ENCODE data around the gene AKR1A1.

The AKR1A1 gene

GRCh38 chr1:45615885-45616284, 65.3 kb downstream of the AKR1A1 start:
- Histone ChIP-seq H3K9ac (ENCODE audit: low read length) (no peak overlapping the region), H3K27me3 (ENCODE audit: low read length) (no peaks in the 10 kb centered on the region), H3K79me2 (ENCODE audit: insufficient read depth, low read length) (no peaks in the 10 kb centered on the region; the same call in 1 of the 2 replicates), H3K27ac (ENCODE audit: low read depth, low read length) (no peak overlapping the region), H3K9me2 (replicated peaks; ENCODE audit: insufficient read depth, low read length) (no peaks in the 10 kb centered on the region), H3F3A (ENCODE audit: insufficient read depth) (peaks cover 64% of the 10 kb centered on the region), H3K4me2 (ENCODE audit: low read depth, low read length, poor library complexity, severe bottlenecking) (no peak overlapping the region), H2AFZ (ENCODE audit: low read depth, low read length, severe bottlenecking) (no peak overlapping the region), H3K36me3 (ENCODE audit: low read length) (peaks cover 56% of the 10 kb centered on the region), H4K20me1 (ENCODE audit: low read depth, low read length) (0 out of 2 replicates have a peak, but pooled peaks cover 3% of the 10 kb centered on the region), H3K9me3 (ENCODE audit: insufficient read depth, low read length) (no peaks in the 10 kb centered on the region), H3K4me3 (ENCODE audit: insufficient read depth, low read length, poor library complexity, severe bottlenecking) (no peak overlapping the region)
- TF ChIP-seq CTCF (IDR thresholded peaks at IDR 0.05; ENCODE audit: insufficient read depth, low read length, poor library complexity, severe bottlenecking) (no peak), EZH2phosphoT487 (conservative IDR thresholded peaks at IDR 0.05; ENCODE audit: low read length) (no peak)

DNA sequence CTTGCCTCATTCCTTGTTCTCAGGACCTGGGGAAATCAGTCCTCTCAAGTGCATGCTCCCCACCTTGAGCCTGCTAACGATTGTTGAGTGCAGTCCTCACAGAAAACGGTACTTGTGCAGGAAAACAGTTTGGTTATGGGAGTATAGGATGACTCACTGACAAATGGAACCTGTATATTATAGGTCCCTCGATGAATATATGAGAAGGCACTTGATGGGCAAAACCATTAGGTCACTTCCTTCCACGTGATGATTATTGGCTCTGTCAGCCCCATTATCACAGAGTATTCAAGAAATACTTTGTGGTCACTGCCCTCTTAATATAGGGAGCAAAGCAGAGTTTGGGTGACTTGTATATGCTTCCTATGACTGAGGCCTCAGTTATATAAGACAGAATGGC, 67.0 kb downstream of the AKR1A1 start:
- Histone ChIP-seq H3K9ac (ENCODE audit: low read length) (no peak overlapping the region), H2AFZ (ENCODE audit: low read depth, low read length, severe bottlenecking) (no peak overlapping the region), H3K79me2 (ENCODE audit: insufficient read depth, low read length) (no peaks in the 10 kb centered on the region), H3K27me3 (ENCODE audit: low read length) (no peaks in the 10 kb centered on the region), H3K9me2 (replicated peaks; ENCODE audit: insufficient read depth, low read length) (no peaks in the 10 kb centered on the region), H4K20me1 (ENCODE audit: low read depth, low read length) (no peaks in the 10 kb centered on the region), H3K9me3 (ENCODE audit: insufficient read depth, low read length) (no peaks in the 10 kb centered on the region), H3K4me3 (ENCODE audit: insufficient read depth, low read length, poor library complexity, severe bottlenecking) (no peak overlapping the region), H3K36me3 (ENCODE audit: low read length) (peaks cover 49% of the 10 kb centered on the region), H3K27ac (ENCODE audit: low read depth, low read length) (no peak overlapping the region), H3K4me2 (ENCODE audit: low read depth, low read length, poor library complexity, severe bottlenecking) (no peak overlapping the region), H3F3A (ENCODE audit: insufficient read depth) (peaks cover 63% of the 10 kb centered on the region)
- TF ChIP-seq CTCF (IDR thresholded peaks at IDR 0.05; ENCODE audit: insufficient read depth, low read length, poor library complexity, severe bottlenecking) (no peak), EZH2phosphoT487 (conservative IDR thresholded peaks at IDR 0.05; ENCODE audit: low read length) (no peak)

DNA sequence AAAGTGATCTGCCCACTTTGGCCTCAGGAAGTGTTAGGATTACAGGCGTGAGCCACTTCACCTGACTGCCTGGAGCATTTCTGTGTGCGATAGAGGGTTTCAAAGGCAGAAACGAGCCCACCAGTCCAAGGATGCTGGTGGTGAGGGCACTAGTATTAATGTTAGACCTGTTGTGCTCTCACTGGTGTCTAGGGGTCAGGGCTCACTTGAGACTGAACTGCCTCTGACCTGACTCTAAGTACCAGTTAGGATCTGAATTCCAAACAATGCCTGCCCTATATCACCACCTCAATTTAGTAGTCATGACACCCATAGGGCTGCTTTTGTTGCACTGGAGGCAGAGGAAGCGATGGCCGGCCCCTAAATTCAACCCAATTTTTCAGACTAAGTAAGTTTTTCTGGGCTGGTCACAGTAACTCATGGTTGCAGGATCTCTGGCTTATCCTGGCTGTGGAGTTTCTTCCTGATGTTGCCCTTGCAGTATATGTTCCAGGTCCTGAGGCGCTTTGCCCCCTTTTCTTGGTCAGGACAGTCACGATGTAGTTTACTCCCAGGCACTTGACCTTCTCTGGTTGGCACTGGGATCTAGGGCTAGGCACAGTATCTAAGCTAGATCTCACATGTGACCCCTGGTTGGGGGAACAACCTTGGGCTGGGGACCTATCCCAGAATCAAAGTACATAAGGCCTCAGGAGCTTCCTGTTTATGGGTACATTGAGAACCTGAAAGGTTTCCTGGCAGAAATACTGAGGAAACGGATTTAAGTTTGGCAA, 68.7 kb downstream of the AKR1A1 start:
- Histone ChIP-seq H3K27ac (ENCODE audit: low read depth, low read length) (no peak overlapping the region), H3K79me2 (ENCODE audit: insufficient read depth, low read length) (no peaks in the 10 kb centered on the region), H3K27me3 (ENCODE audit: low read length) (no peaks in the 10 kb centered on the region), H3K9me3 (ENCODE audit: insufficient read depth, low read length) (no peaks in the 10 kb centered on the region), H3K4me3 (ENCODE audit: insufficient read depth, low read length, poor library complexity, severe bottlenecking) (no peak overlapping the region), H3K9me2 (replicated peaks; ENCODE audit: insufficient read depth, low read length) (no peaks in the 10 kb centered on the region), H3K9ac (ENCODE audit: low read length) (no peak overlapping the region), H3K36me3 (ENCODE audit: low read length) (peaks cover 33% of the 10 kb centered on the region), H2AFZ (ENCODE audit: low read depth, low read length, severe bottlenecking) (no peak overlapping the region), H4K20me1 (ENCODE audit: low read depth, low read length) (no peaks in the 10 kb centered on the region), H3K4me2 (ENCODE audit: low read depth, low read length, poor library complexity, severe bottlenecking) (no peak overlapping the region), H3F3A (ENCODE audit: insufficient read depth) (peaks cover 48% of the 10 kb centered on the region)
- no peak for TF ChIP-seq CTCF (IDR thresholded peaks at IDR 0.05; ENCODE audit: insufficient read depth, low read length, poor library complexity, severe bottlenecking)
- no peak for TF ChIP-seq EZH2phosphoT487 (conservative IDR thresholded peaks at IDR 0.05; ENCODE audit: low read length)

Measured in SU-DHL-6 (cell line).